Activated T-cell treated with anti-CD3 and anti-CD28 coated beads for 1 hour (primary cell): ENCODE data around the gene SPPL3.
"Not testable (repeated sequence)": the region's sequence is repeated elsewhere in the genome, so short reads cannot be mapped to it uniquely, and the experiment has no call there.

ENCODE experiments used
- DNase-seq: peaks from one replicate; pipeline ENCODE4 v3.0.0-alpha.2; 2020; ENCODE audit warnings: low read depth

SPPL3 gene, protein sequence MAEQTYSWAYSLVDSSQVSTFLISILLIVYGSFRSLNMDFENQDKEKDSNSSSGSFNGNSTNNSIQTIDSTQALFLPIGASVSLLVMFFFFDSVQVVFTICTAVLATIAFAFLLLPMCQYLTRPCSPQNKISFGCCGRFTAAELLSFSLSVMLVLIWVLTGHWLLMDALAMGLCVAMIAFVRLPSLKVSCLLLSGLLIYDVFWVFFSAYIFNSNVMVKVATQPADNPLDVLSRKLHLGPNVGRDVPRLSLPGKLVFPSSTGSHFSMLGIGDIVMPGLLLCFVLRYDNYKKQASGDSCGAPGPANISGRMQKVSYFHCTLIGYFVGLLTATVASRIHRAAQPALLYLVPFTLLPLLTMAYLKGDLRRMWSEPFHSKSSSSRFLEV

DNA sequence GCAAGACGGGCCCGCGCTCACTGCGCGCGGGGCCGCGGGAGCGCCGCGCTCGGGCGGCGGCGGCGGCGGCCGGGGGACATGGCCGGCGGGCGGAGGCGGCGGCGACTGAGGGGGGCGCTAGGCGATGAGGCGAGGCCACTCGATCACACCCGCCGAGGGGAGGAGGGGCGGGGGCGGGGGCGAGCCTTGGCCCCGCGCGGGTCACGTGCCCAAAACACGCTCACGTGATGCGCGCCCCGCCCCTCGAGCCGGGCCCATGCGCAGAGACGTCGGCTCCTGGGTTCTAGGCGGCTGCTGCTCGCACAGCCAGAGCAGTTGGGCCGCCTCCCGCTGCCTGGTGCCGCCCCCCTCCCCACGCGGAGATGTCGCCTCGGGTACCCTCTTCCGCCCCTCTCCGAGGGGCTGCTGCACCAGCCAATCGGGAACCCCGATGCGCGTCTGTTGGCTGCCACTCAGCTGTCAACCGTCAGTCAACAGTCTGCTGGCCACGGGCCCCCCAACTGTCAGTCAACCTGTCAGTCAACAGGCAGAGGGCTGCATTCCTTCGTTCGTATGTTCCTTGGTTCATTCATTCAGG is at the start of gene SPPL3:
Gene SPPL3, minus strand, starts transcription at position 162 of the 577 bp plus-strand sequence. CDS start 491 bp downstream, outside the sequence.
- peak; percentile 92 for DNase-seq

DNA sequence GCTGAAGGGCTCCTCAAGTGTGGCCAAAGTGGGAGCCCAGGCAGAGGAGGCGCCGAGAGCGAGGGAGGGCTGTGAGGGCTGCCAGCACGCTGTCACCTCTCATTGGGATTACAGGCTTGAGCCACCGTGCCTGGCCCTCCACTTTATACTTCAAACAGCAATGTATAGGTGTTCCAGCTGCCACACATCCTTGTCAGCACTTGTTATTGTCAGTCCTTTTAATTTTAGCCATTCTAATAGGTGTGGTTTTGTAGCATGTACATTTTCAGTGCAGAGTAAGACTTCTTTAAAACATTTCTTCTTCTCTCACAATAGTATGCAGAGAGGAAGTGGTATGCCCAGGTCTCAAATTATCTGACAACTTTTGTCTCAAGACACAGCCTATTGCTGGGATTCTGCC is 46.6 kb upstream of the SPPL3 start:
- DNase-seq = no peak

DNA sequence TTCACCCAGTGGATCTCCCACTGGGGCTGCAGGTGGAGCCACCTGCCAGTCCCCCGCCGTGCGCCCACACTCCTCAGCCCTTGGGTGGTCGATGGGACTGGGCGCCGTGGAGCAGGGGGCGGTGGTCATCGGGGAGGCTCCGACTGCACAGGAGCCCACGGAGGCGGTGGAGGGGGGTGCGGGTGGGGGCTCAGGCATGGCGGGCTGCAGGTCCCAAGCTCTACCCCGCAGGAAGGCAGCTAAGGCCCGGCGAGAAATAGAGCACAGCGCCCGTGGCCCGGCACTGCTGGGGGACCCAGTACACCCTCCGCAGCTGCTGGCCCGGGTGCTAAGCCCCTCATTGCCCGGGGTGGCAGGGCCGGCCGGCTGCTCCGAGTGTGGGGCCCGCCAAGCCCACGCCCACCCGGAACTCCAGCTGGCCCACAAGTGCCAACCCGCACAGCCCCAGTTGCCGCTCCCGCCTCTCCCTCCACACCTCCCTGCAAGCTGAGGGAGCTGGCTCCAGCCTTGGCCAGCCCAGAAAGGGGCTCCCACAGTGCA is 46.2 kb upstream of the SPPL3 start:
- not testable (repeated sequence) for DNase-seq

DNA sequence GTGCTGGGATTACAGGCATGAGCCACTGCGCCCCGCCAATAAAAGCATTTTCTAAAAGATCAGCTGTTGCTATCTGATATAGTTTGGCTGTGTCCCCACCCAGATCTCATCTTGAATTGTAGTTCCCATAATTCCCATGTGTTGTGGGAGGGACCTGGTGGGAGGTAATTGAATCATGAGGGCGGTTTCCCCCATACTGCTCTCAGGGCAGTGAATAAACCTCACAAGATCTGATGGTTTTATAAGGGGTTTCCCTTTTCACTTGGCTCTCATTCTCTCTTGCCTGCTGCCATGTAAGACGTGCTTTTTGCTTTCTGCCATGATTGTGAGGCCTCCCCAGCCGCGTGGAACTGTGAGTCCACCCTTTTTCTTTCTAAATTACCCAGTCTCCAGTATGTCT is 41.4 kb upstream of the SPPL3 start:
- not testable (repeated sequence) for DNase-seq

DNA sequence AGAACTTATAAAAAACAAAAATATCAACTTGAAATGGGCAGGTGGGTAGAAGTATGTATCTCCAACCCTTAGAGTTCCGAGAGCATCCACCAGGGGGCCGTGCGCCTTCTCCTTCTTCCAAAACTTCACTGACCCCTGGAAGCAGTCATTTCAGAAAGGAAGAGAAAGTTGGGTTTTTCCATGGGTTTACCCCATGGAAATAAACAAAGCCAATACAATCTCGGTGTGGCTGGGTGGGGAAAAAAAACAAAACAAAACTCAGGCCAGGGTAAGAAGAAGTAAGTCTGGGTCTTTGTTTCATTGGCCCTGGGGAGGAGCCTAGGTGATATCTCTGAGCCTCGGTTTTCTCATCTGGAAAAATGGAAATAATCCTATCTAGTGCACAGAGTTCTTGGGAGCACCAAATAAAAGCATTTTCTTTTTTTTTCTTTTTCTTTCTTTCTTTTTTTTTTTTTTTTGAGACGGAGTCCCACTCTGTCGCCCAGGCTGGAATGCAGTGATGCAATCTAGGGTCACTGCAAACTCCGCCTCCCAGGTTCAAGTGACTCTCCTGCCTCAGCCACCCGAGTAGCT is 40.6 kb upstream of the SPPL3 start:
- DNase-seq = peak; percentile 65

DNA sequence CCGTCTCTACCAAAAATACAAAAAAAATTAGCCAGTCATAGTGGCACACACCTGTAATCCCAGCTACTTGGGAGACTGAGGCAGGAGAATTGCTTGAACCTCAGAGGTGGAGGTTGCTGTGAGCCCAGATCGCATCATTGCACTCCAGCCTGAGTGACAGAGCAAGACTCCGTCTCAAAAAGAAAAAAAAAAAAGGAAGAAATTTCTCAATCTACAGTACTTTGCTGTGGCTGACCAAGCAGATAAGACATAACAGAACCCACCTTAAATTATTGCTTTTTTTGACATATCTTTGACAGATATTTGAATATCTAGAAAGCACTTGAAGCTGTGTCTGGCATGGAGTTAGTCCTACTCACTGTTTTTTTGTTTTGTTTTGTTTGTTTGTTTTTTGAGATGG is 39.3 kb upstream of the SPPL3 start:
- DNase-seq = no peak

DNA sequence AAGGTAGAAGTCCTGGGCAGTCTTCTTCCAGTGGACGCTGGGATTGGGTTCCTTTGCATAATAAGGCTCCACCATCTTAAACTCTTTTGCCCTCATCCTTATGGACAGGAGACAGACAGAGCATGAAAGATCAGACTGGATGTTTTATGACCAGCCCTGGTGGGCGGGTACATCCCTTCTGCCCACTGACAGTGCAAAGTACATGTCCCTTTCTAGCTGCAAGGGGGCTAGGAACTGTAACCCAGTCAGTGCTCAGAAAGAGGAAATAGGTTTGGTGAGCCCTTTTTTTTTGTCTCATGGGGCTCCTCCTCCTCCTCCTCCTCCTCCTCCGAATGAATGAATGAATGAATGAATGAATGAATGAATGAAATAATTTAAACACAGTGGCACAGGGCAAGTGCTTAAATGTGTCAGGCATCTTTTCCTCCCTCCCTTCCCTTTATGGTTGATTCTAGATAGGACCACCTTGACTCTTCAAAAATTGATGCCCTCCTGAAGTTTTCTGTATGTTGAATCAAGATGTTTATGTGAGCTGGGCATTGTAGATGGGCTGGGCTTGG is 37.8 kb upstream of the SPPL3 start:
- DNase-seq = no peak

DNA sequence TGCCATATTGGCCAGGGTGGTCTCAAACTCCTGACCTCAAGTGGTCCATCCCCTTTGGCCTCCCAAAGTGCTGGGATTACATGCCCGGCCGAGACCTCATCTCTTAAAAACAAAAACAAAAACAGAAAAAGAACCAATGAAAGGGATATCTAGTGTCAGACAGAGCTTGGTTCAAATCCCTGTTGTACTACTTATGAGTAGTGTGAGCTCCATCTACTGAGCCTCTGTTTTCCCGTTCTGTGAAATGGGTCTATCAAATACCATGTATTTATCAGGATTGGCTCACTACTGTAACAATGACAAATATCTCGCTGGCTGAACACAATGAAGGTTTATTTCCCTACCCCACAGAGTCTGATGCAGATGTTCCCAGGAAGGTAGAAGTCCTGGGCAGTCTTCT is 37.3 kb upstream of the SPPL3 start:
- DNase-seq = no peak

DNA sequence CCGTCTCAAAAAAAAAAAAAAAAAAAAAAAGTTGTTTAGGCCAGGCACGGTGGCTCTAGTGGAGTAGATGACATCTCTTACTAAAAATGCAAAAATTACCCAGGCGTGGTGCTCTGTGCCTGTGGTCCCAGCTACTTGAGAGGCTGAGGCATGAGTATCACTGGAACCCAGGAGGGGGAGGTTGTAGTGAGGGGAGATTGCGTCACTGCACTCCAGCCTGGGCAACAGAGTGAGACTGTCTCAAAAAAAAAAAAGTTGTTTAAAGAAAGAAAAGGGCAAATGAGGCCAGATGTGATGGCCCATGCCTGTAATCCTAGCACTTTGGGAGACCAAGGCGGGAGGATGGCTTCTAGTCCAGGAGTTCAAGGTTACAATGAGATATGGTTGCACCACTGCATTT is 36.6 kb upstream of the SPPL3 start:
- DNase-seq = no peak

DNA sequence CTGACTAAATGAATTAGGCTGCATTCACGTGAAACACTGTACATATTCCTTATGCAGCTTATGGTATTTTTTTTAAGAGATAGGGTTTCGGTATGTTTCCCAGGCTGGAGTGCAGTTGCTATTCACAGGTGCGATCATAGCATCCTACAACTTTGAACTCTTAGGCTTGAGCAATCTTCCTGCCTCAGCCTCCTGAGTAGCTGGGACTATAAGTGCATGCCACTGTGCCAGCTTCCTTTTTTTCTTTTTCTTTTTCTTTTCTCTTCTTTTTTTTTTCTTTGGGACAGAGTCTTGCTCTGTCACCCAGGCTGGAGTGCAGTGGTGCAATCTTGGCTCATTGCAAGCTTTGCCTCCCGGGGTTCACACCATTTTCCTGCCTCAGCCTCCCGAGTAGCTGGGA is 35.8 kb upstream of the SPPL3 start:
- no peak for DNase-seq

DNA sequence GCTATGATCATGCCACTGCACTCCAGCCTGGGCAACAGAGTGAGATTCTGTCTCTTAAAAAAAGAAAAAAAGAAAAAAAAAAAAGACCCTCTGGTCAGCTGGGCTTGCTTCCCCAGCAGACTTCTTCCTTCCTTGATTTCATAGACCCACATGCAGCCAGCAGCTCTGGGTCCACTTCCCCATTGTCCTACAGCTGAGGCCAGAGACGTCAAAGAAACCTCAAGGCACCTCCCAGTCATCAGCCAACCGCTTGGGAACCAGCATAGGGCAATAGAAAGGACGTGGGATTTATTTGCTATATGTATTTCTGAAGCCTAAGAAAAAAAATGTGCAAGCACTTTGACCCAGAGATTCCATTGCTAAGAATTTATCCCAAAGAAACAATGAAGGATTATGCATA is 35.4 kb upstream of the SPPL3 start:
- no peak for DNase-seq

DNA sequence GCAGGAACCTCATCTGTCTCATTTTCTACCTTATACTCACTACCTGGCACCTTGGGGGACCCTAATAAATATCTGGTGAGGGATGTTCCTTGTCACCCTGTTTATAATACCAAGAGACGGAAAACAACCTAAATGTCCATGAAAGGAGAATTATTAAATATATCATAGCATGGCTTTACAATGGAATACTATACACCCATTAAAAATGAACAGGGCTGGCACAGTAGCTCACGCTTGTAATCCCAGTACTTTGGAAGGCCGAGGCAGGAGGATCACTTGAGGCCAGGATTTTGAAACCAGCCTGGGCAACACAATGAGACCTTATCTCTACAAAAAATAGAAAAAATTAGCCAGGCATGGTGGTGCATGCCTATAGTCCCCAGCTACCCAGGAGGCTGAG is 34.3 kb upstream of the SPPL3 start:
- DNase-seq = no peak

DNA sequence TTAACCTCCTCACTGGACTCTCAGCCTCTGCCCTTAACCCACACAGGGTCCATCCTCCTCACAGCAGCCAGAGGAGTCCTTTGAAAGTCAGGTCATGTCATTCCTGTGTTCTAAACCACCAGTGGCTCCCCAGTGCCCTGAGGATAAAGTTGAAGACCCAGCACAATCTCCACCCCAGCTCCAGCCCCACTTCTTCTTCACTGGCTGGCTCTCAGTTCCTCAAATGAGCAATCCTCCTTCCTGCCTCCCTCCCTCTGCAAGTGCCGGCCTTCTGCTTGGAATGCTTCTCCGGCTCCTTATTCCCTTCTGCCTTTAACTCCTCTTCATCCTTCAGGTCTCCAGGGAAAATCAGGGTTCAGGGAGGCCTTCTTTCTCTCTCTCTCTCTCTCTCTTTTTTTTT is 32.0 kb upstream of the SPPL3 start:
- DNase-seq = no peak

DNA sequence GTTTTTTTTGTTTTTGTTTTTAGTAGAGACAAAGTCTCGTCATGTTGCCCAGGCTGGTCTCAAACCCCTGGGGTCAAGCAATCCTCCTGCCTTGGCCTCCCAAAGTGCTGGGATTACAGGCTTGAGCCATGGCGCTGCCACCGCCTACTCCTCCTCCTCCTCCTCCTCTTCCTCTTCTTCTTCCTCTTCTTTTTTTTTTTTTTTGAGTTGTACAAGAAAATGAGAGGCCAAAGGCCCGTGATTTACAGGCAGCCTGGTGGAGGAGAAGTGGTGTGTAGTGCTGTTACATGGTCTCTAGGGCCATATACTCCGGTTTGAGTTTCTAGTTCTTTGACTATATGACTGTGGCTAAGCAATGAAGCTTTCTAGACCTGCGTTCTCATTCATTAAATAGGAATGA is 29.6 kb upstream of the SPPL3 start:
- DNase-seq = no peak

DNA sequence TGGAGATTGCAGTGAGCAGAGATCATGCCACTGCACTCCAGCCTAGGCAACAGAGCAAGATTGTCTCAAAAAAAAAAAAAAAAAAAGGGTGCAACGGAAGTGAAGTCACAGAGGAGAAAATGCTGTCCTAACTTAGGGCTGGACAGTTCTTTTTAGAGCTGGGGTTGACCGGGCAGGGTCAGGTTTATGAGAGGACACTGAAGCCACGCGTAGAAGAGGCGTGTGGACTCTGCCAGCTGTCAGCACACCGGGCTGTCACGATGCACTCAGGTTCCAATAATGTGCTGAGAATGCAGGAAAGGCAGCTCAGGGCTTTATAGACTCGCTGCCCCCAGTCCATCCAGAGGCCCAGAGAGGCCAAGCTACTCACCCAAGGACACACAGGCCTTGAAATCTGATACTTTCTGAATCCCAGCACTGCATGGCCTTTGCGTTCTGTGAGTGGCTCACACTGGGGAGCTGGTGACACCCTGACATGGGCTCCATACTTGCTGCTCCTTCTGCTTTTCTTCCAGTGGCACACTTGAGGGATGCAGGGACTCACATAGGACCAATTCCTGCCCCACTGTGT is 28.9 kb upstream of the SPPL3 start:
- DNase-seq = no peak

DNA sequence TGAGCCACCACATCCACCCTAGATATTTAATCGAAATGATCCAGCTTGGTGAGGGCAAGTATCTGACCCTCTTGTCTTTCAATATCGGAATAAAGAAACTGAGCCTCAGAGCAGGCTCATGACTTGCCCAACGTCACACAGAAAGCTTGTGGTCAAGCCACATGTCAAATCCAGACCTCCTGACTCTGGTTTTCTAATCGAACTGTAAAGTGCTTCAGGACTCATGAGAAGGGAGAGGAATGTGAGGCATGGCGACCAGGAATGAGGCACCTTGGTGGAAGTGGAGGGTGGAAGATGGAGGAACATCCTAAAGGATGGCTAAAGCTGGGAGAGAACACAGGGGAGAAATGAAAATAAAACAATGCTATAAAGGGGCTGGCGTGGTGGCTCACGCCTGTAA is 27.9 kb upstream of the SPPL3 start:
- DNase-seq = no peak

DNA sequence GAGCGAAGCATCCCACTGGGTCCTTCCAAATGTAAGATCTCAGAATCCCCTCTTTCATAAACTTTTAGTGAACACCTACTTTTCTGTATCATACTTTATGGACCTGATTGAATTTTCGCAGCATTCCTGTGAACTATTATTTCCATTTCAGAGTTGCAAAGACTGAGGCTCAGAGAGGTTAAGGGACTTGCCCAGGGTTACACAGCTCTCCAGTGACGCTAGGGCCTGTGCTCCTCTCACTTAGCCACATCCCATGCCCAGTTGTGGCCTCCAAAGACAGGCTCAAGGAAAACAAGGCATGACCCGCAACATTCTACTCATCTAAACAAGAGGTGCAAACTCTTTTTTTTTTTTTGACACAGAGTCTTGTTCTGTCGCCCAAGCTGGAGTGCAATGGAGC is 25.9 kb upstream of the SPPL3 start:
- DNase-seq = no peak

DNA sequence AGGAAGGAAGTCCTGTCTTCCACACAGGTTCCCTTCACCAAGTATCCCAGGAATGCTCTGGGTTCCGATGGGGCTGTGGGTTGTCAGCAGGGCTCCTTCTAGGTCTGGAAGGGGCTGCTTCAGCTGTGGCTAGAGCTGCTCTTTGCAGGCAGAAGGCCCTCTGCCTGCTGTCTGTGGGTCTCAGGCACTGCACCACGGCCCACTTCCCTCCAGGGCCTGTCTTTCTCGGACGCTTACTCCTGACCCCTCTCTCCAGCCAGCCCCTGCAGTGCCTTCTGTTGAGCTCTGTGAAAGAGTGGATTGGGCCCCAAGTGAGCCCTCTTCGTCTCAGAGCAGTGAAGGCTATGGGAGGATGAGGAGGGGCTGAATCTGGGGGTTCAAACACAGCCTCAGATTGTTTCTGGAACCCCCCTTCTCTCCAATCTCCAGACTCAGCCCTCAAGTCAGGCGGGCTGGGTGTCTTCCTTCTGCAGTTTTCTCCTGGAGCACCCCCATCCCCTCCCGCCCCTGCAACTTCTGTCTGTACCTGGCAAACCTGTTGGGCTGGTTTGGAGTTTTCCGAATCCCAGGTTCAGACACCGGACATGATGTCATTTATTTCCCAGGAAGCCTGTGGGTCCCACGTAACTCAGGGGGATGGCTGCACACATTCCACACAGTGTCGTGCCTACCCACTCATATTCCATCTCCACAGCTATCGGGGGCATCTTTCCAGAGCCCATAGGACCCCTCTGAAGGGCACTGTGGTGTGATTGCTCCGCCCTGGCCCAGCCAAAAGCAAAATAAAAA is 24.9 kb upstream of the SPPL3 start:
- no peak for DNase-seq

DNA sequence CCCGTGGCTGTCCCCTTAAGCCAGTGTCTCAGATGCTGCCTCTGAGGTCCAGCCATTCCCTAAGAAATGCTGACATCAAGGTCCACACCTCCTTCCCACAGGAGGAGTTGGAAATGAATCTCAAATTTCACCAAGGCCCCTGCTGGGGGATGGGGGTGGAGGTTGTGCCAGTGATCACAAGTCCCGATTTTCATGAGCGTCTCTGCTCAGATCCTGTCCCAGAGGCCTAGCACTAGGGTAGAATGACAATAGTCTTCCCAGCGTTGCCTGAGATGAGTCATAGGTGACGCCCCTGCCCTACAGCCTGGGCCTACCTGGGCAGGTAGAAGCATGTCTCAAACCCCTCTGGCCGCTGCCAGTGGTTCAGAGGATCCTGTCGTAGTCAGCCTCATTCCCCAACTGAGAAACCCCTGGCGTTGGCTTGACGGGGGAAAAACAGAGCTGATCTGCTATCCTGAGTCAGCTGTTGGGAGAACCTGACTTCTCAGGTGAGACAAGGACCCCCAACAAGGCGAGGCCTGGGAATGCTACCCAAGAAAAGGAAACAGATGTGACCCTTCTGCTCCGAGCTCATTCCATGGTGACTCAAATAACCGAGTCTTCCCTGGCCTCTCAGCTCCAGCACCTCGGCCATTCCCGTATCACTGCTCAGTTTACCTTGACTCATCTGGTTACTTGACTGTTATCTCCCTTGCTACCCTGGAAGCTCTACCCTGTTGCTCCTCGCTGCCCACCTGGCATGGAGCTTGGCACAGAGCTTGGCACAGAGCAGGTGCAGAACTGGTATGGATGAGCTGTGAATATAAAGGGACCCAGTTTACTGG is 21.8 kb upstream of the SPPL3 start:
- DNase-seq = no peak

DNA sequence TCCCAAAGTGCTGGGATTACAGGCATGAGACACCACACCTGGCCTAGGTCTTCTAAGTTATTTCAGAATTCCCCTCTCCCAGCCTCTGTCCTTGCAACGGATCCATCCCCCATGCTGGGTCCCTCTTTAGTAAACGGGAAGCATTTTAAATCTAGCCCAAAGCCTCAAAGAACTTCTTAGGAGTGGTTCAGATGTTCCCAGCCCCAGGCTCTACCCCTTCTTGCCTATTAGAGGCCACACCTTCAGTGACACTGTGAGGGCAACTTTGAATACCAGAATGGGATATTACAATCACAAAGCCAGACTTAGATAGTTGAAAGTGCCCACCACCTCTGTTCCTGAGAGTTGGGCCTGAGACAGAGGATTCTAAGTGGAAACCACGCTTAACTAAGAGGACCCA is 18.1 kb upstream of the SPPL3 start:
- no peak for DNase-seq

DNA sequence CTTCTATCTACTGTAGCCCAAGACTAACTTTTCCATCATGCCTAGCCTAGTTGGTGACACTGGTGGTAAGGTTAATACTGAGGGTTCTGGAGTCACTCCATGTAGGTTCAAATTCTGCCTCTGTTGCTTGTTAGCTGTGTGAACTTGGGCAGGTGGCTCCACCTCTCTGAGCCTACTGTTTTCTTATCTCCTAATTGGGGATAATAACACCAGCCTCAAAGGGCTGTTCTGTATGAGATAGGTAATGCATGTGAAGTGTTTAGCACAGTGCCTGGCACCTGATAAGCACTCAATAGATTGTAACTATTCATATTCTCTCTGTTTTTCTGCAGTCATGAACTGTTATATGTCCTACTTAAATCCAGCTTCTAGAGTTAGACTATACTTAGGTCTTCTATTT is 17.5 kb upstream of the SPPL3 start:
- DNase-seq = no peak
